Panc1 (cell line): ENCODE data around the gene MAMLD1.

ENCODE experiments used
- POLR2AphosphoS5 ChIP-seq: IDR thresholded peaks from 2 replicates; pipeline ENCODE4 v1.6.1; 2012; ENCODE audit warnings: mild to moderate bottlenecking, low read depth, low read length, moderate library complexity
- SIN3A ChIP-seq: IDR thresholded peaks from 2 replicates; pipeline ENCODE4 v1.6.1; 2012; ENCODE audit warnings: low read depth, mild to moderate bottlenecking, low read length, moderate library complexity, borderline replicate concordance; ENCODE audit not compliant: insufficient read depth
- TF ChIP-seq, protein P1 (sequence below): fragments of 450-650 bp; IDR thresholded peaks from 2 replicates; pipeline ENCODE4 v1.5.1; 2017; ENCODE audit warnings: mild to moderate bottlenecking

DNA sequence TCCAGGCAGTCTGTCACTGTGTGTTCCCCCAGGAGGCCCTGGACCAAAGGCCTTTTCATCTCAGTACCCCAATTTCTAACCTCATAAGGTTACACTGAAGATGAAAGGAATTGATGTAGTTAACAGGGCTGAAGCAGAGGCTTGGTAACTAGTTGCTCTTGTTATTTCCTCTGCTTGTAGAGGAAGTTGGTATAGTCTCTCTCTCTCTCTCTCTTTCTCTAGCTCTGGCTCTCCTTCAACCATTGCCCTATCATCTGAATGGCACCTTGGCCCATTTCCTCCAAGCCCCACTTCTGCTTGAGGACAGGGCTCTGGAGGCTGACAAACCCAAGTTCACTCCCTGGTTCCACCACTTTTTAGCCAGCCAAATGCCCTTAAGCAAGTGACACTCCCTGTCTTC is 96.1 kb downstream of the MAMLD1 start:
- TF ChIP-seq, protein P1, sequence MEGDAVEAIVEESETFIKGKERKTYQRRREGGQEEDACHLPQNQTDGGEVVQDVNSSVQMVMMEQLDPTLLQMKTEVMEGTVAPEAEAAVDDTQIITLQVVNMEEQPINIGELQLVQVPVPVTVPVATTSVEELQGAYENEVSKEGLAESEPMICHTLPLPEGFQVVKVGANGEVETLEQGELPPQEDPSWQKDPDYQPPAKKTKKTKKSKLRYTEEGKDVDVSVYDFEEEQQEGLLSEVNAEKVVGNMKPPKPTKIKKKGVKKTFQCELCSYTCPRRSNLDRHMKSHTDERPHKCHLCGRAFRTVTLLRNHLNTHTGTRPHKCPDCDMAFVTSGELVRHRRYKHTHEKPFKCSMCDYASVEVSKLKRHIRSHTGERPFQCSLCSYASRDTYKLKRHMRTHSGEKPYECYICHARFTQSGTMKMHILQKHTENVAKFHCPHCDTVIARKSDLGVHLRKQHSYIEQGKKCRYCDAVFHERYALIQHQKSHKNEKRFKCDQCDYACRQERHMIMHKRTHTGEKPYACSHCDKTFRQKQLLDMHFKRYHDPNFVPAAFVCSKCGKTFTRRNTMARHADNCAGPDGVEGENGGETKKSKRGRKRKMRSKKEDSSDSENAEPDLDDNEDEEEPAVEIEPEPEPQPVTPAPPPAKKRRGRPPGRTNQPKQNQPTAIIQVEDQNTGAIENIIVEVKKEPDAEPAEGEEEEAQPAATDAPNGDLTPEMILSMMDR, result no peak
- no peak for TF ChIP-seq POLR2AphosphoS5
- no peak for TF ChIP-seq SIN3A
